Muscle of back (tissue), 13 donors: ENCODE data around the gene ABHD1. TPM values are rescaled to one million over a fixed set of nuclear protein-coding genes. Genes with fewer than 3 reads are reported as not detected.
"Not testable (repeated sequence)": the region's sequence is repeated elsewhere in the genome, so short reads cannot be mapped to it uniquely, and the experiment has no call there.

Experiments used
- DNase-seq, 3 donors: peaks; one replicate each; pipeline versions ENCODE4 v3.0.0 to v3.0.0-alpha.2; 2013
- long read RNA-seq, 9 donors: transcript quantifications; one replicate each; lab custom pipeline, GENCODE V29; 2026
- polyA plus RNA-seq, 10 donors: library from polyadenylated mRNA; unstranded; fragments of 120-200 nt; gene quantifications; one replicate each; pipeline ENCODE4 v1.2.1, GENCODE V29; 2013; ENCODE audit not compliant: insufficient read length in 10 of 10

Gene ABHD1
- polyA plus RNA-seq = under 1 TPM; 0.17 to 0.84 (median 0.28) TPM
- long read RNA-seq, donor 1, partial matches to known transcripts = 0 of 6 reads
- long read RNA-seq, donor 1, other reads (novel, unspliced or antisense) = 6 of 6 reads
- long read RNA-seq, donor 2 = 0 reads
- long read RNA-seq, donor 3, partial matches to known transcripts = 0 of 1 reads
- long read RNA-seq, donor 3, other reads (novel, unspliced or antisense) = 0 of 1 reads
- long read RNA-seq, donor 4 = 0 reads
- long read RNA-seq, donor 5 = 0 reads
- long read RNA-seq, donor 6, partial matches to known transcripts = 5 of 16 reads
- long read RNA-seq, donor 6, other reads (novel, unspliced or antisense) = 11 of 16 reads
- long read RNA-seq, donor 7, partial matches to known transcripts = 0 of 1 reads
- long read RNA-seq, donor 7, other reads (novel, unspliced or antisense) = 0 of 1 reads
- long read RNA-seq, donor 8, partial matches to known transcripts = 0 of 1 reads
- long read RNA-seq, donor 8, other reads (novel, unspliced or antisense) = 0 of 1 reads
- long read RNA-seq, donor 9, partial matches to known transcripts = 0 of 2 reads
- long read RNA-seq, donor 9, other reads (novel, unspliced or antisense) = 0 of 2 reads

DNA sequence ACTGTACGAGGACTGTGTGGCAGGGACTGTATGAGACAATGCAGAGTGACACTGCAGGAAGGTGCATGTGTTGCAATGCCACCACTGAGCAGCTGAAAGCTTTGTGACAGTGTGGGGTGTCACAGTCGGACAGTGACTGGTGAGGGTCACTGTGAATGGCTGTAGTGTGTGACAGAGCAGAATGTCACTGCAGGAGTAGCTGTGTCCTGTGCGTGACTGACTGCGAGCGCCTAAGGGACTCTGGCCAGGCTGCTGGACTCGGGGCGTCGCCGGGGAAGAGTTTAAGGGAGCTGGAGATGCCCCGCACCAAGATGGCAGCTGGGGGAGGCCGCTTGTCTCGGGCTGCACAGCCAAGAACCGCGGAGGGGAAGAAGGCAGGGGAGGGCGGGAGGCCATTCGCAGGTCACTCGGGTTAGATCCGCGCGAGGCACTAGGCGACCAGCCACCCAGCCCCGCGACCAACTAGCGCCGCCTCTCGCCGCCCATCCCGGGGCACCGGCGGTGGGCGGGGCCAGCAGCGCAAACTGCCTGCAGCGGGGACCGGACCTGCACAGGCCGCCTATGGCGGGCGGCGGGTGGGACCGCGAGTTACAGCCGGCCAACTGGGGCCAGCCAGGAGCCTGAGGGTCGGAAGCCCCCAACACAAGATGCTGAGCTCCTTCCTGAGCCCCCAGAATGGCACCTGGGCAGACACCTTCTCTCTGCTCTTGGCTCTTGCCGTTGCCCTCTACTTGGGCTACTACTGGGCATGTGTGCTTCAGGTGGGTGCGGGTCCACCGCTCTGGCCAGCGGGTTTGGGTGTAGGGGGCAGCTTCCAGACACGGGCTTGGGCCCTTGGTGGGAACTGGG, at the start of gene ABHD1:
Gene ABHD1, plus strand, starts transcription at position 514 of the 849 bp plus-strand sequence. Its CDS starts 134 bp downstream, at position 648.
- DNase-seq = peak in 1 of 3 donors; percentile 66

DNA sequence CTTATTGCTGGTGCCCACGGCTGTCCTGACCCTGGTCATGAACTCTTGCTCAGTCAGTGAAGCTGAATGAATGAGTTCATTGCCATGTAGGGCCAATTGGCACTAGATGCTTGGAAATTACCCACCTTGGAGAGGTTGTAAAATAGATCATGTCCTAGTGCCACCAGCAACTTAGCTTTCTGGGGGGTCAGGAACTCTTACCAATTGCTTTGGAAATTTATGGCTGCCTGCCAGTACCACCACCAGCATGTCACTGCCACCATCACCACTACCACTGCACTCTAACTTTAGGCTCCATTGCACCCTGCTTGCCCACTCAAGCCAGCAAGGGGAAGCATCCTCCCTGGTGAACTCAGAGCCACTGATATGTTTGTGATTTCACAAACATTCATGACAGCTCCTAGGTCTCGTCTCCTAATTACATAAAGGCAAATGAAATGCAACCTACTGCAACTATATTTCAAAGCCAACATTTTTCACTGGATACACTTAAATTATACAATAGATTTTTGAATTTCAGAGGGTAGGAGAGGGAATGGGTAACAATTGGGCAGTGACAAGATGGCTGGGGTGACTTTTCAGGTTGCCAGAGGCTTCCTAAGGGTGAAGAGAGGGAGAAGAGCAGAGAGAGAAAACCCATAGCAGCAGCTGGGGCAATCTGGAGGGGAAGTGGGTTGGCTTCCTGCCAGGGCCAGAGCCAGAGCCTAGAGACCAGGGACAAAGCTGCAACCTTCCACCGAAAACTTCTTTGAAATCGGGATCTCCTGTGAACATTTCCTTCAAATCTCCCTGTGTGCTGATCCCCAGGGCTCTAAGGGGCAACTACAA, 48.7 kb upstream of the ABHD1 start:
- DNase-seq = peak in 1 of 3 donors; percentile 63

DNA sequence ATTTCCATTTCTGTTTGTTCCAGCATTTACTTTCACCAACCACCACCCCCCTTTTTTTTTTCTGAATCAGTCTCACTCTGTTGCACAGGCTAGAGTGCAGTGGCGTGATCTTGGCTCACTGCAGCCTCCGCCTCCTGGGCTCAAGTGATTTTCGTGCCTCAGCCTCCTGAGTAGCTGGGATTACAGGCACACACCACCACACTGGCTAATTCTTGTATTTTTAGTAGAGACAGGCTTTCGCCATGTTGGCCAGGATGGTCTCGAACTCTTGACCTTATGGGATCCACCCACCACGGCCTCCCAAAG, 48.1 kb upstream of the ABHD1 start:
- DNase-seq = not testable (repeated sequence)

DNA sequence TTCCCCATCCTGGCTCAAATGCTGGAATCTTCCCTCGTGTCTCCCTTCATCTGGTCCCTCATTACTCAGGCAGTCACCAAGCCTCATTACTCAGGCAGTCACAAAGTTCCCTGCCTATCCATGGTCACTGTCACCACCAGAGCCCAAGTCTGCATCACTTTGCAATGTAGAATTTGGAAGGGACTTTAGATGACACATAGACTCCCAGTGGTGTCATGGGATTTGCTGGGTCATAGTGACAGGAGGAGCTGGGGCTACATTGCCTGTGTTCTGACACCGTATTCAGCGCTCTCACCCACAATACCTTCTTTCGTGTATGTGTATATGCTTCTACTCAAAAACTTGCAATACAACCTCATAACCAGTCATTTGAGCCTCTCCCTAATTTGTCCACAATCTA, 47.3 kb upstream of the ABHD1 start:
- no peak for DNase-seq

DNA sequence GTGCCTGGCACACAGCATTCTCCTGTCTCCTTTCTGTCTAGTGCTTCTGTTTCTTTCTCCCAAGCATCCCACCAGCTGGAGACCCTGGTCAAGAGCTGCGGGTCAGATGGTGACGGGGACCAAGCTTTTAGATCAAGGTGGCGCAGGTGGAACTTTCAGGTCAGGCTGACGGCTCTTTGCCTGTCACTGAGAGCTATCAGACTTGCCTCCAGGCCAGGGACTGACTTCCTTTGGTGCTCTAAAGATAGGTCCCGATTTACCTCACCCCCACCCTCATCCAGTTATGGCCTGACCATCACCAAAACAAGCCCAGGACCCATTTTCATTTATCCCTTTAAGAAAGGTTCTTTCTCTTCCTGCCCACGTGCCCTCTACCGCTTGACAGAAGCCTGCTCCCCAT, 46.4 kb upstream of the ABHD1 start:
- DNase-seq = no peak

DNA sequence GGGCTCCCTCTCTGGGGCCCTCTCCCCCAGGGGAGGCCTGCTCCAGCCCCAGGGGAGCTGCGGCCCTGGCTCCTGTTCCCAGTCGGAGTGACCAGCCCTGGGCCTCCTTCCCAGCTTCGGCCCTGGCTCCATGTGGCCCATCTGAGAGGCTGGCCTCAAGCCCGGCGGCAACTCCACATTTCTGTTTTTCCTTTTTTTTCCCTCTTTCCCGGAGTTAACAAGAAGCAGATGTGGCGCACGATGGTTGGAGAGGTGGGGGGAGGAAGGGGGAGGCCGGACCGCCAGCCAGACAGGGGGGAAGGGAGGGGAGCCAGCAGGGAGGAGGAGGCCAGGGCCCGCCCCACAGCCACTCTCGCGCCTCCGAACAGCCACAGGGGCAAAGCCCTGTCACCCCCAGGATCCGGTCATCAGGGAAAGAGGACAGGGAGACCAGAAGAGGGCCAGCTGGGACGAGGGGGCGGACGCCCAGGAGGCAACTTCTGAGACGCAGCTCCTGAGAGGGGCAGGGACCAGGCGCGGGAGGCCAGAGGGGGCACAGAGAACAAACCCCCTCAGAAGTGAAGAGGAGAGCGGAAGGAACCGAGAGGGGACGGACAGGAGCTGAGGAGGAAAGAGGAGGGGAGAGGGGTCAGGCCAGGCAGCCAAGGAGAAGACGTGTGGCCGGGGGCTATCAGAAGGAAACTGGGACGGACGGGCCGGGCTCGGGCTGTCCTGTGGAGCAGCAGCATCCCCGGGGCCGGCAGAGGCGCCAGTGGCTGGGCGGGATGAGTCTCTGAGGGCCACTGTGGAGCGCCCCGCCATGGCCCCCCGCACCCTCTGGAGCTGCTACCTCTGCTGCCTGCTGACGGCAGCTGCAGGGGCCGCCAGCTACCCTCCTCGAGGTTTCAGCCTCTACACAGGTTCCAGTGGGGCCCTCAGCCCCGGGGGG, 45.1 kb upstream of the ABHD1 start, which contains the start of gene EMILIN1:
Gene EMILIN1, plus strand, starts transcription at position 349 of the 928 bp plus-strand sequence. Its CDS starts 451 bp downstream, at position 800.
- peak; percentile 94 to 97 (median 94) for DNase-seq

DNA sequence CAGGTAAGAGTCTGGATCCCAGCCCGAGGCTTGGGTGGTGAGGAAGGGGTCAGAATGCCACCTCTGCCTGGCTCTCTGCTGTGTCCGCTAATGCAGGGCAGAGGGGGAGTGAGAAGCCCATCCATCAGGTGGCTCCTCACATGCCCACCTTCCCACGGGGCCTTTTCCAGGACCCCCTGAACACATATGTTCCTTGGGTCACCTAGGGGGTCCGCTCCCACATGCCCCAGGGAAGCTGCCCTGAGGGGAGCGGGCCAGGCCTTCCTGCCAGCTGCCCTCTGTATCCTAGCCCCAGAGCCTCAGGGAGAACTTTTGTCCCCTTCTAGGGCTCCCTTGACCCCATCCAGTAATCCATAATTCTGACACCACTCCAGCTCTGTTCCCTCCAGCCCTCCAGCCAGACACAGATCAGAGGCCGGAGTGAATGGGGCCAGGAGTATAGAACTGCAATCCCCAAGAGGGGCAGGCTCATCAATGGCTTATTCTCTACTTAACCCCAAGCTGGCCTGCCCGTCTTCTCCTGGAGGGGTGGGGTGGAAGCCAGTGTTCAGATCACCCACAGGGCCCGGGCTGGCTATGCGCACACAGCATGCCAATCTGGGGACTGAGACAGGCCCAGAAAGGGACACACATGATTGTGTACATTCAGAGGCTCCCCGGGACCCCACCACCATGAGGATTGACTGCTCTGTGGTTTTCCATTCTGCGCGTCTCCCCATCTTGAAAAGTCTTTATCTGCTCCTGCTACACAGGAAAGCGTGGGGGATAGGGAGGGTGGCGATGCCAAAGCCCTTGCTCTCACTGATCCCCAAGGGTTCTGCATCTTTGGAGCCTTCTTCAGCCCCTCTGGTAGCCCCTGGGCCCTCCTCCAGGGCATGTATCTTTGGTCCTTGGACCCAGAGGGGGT, 44.1 kb upstream of the ABHD1 start:
- peak in 1 of 3 donors; percentile 50 for DNase-seq

DNA sequence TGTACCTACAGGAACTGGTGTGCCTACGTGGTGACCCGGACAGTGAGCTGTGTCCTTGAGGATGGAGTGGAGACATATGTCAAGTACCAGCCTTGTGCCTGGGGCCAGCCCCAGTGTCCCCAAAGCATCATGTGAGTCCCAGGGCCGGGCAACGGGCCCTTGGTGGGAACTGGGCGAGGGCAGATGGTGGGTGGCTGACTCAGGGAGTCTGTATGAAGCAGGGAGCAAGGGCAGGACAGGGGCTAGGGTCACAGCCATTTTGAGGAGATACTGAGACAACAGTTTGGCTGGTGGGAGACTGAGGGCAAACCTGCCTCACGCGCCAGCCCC, 43.5 kb upstream of the ABHD1 start:
- DNase-seq = no peak

DNA sequence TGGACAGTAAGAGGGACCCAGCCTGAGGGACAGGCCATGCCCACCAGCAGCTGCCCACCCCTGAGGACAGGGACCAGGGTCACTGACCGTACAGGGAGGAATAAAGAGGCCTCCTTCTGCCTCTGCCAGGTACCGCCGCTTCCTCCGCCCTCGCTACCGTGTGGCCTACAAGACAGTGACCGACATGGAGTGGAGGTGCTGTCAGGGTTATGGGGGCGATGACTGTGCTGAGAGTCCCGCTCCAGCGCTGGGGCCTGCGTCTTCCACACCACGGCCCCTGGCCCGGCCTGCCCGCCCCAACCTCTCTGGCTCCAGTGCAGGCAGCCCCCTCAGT, 43.0 kb upstream of the ABHD1 start:
- no peak for DNase-seq

DNA sequence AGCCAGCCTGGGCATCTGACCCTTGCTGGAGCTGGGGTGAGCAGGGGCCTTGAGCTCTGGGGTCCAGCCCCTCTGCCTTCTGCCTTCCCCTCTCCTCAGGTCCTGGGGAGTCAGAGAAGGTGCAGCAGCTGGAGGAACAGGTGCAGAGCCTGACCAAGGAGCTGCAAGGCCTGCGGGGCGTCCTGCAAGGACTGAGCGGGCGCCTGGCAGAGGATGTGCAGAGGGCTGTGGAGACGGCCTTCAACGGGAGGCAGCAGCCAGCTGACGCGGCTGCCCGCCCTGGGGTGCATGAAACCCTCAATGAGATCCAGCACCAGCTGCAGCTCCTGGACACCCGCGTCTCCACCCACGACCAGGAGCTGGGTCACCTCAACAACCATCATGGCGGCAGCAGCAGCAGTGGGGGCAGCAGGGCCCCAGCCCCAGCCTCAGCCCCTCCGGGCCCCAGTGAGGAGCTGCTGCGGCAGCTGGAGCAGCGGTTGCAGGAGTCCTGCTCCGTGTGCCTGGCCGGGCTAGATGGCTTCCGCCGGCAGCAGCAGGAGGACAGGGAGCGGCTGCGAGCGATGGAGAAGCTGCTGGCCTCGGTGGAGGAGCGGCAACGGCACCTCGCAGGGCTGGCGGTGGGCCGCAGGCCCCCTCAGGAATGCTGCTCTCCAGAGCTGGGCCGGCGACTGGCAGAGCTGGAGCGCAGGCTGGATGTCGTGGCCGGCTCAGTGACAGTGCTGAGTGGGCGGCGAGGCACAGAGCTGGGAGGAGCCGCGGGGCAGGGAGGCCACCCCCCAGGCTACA, 41.4 kb upstream of the ABHD1 start:
- no peak for DNase-seq

DNA sequence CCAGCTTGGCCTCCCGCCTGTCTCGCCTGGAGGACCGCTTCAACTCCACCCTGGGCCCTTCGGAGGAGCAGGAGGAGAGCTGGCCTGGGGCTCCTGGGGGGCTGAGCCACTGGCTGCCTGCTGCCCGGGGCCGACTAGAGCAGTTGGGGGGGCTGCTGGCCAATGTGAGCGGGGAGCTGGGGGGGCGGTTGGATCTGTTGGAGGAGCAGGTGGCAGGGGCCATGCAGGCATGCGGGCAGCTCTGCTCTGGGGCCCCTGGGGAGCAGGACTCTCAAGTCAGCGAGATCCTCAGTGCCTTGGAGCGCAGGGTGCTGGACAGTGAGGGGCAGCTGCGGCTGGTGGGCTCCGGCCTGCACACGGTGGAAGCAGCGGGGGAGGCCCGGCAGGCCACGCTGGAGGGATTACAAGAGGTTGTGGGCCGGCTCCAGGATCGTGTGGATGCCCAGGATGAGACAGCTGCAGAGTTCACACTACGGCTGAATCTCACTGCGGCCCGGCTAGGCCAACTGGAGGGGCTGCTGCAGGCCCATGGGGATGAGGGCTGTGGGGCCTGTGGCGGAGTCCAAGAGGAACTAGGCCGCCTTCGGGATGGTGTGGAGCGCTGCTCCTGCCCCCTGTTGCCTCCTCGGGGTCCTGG, 40.7 kb upstream of the ABHD1 start:
- DNase-seq = peak in 1 of 3 donors; percentile 45

DNA sequence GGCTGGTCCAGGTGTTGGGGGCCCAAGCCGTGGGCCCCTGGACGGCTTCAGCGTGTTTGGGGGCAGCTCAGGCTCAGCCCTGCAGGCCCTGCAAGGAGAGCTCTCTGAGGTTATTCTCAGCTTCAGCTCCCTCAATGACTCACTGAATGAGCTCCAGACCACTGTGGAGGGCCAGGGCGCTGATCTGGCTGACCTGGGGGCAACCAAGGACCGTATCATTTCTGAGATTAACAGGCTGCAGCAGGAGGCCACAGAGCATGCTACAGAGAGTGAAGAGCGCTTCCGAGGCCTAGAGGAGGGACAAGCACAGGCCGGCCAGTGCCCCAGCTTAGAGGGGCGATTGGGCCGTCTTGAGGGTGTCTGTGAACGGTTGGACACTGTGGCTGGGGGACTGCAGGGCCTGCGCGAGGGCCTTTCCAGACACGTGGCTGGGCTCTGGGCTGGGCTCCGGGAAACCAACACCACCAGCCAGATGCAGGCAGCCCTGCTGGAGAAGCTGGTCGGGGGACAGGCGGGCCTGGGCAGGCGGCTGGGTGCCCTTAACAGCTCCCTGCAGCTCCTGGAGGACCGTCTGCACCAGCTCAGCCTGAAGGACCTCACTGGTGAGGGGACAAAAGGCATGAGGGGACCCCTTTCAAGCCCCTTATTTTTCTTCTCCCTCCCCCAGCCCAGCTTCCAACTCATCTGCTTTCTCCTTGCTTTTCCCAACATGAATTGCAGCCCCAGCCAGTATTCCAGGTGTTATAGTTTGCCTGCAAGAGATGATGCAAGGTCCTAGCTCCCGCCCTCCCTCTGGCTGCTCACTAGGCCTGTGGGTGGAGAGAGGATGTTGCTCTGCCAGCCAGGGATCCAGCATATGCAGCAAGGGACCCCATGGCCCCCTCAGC, 40.0 kb upstream of the ABHD1 start:
- no peak for DNase-seq

DNA sequence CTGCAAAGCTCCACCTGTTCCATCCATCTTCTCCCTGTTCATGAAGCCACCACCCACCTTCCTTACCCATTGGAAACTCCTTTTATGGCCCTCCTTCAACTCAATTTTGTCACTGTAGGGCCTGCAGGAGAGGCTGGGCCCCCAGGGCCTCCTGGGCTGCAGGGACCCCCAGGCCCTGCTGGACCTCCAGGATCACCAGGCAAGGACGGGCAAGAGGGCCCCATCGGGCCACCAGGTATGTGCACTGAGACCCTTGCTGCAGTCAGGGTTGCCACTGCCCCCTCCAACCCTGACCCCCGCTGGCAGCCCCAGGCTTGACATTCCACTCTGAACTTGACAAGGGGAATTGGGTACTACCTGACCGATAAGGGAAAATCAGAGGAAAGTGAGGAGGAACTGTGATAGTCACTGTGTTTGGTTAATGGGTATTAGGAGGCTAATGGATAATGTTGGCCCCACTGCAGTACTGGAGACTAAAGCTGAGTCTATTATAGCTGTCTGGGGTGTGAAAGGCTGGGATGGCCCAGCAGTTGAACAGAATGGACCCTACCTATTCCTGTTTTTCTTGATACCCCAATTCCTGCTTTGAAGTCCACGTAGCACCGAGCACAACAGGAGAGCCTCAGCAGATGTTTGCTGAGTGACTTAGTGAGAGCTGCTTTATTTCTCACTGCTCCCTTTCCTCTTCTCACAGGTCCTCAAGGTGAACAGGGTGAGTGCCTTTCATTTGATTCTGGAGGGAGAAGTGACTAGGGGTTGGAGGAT, 39.1 kb upstream of the ABHD1 start:
- DNase-seq = no peak

DNA sequence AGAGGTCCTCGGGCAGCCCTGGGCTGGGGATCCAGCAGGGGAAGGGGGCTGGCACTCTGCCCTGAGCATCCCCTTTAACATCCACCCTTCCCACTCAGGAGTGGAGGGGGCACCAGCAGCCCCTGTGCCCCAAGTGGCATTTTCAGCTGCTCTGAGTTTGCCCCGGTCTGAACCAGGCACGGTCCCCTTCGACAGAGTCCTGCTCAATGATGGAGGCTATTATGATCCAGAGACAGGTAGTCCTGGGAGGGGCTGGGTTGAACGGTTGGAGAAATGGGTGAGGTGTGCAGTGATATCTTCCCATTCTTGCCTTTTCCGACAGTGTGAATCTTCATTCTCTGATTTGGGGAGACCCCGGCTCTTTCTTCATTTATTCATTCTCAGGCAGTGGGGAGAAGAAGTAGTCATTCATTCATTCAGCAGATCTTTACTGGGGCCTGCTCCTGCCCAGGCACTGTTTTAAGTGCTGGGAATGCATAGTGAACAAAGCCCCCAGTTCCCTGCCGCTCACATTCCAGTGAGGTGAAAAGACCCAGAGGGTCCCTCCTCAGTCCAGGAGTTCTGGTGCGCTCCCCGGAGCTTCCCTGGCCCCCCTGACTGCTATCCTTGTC, 38.4 kb upstream of the ABHD1 start:
- DNase-seq = no peak

DNA sequence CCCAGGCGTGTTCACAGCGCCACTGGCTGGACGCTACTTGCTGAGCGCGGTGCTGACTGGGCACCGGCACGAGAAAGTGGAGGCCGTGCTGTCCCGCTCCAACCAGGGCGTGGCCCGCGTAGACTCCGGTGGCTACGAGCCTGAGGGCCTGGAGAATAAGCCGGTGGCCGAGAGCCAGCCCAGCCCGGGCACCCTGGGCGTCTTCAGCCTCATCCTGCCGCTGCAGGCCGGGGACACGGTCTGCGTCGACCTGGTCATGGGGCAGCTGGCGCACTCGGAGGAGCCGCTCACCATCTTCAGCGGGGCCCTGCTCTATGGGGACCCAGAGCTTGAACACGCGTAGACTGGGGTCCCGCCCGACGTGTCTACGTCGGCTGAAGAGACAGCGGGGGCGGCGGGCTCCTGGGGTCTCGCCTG, 37.9 kb upstream of the ABHD1 start:
- DNase-seq = peak in 2 of 3 donors; percentile 55 to 85
